GM20431 (cell line): ENCODE data around the gene FAM20C.

Source experiments
- in situ Hi-C: fragments of 300-500 bp; cut with MseI, MboI; formaldehyde crosslinking; loops from one replicate; pipeline ENCODE4 v1.15.0; 2020; ENCODE audit warnings: low sequenced_read_pairs; ENCODE audit not compliant: unreplicated experiment

Gene FAM20C

DNA sequence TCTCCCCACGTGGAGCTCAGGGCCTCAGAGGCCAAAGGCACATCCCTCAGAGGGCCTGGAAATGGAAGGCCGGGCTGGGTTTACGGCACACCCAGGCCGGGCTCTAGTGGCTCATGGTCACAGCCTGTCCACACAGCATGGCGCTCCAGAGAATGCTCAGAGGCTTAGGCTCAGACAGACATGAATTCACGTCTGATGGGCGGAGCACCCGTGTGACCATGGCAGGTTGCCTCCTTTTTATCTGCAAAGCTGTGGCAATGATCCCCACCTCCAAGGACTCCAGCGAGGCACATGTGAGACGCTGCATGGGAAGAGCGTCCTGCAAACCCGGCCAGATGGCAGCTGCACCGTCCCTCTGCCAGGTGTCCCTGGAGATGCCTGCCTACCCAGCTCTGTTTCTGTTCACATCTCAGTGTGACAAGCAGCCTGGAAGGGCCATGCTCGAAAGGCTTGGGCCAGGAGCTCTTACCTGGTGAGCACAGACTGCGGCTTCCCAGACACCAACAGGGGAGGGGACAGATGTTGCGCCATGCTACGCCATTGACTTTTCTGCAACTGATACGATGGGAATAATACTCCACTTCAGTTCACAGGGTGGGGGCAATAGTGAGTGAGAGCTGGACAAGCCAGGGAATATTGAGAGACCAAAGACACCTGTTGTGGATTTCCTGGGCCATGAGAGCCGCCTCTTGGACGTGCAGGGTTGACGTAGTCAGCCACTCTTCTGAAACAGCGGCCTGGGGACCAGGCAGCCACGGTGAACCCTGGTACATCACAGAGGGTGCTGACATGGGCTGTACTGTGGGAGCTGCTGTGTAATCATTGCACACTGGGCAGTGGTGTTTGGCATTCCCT, 34.4 kb upstream of the FAM20C start:
- in situ Hi-C loops = no loop called here

GRCh38 chr7:158771-159170, 33.6 kb upstream of the FAM20C start:
- in situ Hi-C loops = no loop called here

DNA sequence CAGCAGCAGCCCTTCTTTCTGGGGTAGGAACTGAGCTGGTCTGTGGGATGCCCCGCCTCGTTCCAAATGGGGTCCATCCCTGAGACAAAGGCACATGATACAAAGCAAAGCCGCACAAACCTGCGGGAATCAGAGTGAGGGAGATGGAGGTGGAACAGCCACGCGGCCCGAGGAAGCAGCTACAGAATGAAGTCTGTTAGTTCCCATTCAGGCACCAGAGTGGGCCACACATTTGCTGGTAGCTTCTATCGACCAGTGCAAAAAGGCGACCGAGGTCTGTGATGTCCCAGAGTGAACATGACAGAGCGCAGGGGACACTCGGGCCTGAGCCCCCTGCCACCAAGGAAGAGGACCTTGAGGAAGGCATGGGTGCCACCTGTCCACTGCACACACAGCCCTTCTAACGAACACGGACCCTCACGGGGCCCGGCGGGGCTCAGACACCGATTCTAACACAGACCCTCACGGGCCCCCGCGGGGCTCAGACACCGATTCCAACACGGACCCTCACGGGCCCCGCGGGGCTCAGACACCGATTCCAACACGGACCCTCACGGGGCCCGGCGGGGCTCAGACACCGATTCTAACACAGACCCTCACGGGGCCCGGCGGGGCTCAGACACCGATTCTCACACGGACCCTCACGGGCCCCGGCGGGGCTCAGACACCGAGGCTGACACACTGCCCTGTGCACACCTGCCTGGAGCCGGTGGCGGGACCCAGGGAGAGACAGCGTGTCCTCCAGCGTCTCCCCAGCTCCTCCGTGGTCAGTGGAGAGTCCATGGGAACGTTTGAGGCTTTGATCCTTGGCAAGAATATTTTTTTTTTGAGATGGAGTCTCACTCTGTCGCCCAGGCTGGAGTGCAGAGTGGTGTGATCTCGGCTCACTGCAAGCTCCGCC, 32.8 kb upstream of the FAM20C start:
- in situ Hi-C loops = no loop called here

- in situ Hi-C loops = no loop called here
Measured at GRCh38 chr7:160958-161725, 31.2 kb upstream of the FAM20C start.

- in situ Hi-C loops = no loop called here
Measured at GRCh38 chr7:162632-163297, 29.6 kb upstream of the FAM20C start.

DNA sequence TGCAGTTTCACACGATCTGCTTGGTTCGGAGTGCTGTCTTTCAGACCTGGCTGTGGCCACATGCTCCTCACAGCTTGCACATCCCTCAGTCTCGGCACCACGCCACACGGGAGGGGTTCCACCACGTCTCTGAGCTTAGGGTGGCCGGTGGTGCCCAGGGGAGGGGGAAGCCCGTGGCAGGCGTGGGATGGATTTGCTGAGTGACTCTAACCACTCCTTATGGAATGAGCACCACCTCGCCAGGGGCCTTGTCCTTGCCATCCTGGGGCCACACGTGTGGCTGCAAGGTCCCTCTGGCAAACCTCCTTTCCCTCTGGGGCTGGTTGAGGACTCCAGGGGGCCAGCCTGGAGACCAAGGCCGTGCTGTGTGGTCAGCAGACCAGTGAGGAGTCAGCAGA, 29.1 kb upstream of the FAM20C start:
- in situ Hi-C loops = no loop called here

GRCh38 chr7:163971-164881, 28.1 kb upstream of the FAM20C start:
- in situ Hi-C loops = no loop called here

GRCh38 chr7:164882-165660, 27.3 kb upstream of the FAM20C start:
- in situ Hi-C loops = no loop called here

DNA sequence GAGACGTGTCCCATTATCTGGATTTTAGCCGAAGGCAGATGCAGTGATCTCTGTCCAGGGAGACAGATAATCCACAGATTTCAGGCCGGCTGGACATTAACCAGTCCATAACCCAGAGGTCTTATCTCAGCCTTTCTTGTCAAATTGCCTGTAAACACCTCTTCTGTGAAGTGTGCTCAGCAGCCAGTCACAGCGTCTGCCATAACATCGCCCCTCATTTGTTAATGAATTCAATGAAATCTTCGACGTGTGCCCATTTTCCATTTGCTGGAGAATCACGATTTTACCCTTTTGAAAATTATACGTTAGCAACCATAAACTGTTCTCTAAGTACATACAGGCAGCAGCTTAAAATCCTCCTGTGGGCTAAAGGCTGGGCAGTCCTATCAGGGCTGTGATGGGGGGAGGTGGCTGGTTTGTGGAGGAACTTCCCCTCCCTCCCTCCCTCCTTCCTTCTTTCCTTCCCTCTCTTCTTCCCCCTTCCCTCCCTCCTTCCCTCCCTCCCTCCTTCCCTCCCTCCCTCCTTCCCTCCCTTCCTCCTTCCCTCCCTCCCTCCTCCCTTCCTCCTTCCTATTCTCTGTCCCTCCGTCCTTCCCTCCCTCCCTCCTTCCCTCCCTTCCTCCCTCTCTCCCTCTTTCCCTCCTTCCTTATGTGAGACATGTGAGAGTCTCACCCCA, 26.6 kb upstream of the FAM20C start:
- in situ Hi-C loops = no loop called here

- in situ Hi-C loops = no loop called here
Measured at GRCh38 chr7:166338-167060, 25.9 kb upstream of the FAM20C start.

- in situ Hi-C loops = no loop called here
Measured at GRCh38 chr7:167090-167855, 25.1 kb upstream of the FAM20C start.

- in situ Hi-C loops = no loop called here
Measured at GRCh38 chr7:167976-168791, 24.2 kb upstream of the FAM20C start.

DNA sequence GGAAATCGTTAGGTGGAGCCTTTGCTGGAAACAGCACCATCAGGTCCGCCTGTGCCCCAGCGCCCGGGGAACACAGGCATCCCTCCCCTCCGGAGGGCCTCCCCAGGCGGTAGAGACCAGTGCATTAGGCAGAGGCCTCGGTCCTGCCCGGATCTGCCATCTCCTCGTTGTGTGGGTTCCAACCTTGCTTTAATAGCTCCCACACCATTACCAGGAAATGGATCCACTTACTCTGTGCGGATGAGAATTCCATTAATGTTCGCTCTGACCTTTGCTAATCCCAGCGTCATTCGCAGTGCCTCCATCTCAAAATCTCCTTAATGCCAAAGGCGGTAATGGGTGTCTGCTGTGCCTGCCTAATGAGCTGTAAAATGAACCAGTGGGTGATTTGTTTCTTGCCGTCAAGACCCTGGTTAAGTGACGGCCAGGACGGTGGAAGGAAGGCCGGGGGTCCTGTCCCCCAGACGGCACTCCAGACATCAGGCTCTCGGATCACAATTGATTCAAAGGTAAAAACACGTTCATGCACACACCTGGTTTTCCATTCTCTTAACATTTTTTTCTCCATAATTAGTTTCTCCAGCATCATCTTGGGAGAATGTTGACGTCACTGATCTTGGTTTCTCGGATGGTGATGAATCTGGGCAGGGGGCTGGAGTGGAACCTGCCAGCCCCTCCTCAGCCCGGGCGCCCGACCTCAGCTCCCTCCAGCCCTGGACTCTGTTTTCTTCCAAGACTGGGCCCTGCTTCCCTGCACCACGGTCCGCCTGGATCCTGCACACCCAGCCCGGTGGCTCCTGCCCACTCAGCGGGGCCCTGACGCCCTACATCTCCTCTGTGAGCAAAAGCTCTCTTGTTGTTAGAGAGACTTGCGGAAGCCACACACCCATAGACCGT, 22.8 kb upstream of the FAM20C start:
- in situ Hi-C loops = no loop called here

DNA sequence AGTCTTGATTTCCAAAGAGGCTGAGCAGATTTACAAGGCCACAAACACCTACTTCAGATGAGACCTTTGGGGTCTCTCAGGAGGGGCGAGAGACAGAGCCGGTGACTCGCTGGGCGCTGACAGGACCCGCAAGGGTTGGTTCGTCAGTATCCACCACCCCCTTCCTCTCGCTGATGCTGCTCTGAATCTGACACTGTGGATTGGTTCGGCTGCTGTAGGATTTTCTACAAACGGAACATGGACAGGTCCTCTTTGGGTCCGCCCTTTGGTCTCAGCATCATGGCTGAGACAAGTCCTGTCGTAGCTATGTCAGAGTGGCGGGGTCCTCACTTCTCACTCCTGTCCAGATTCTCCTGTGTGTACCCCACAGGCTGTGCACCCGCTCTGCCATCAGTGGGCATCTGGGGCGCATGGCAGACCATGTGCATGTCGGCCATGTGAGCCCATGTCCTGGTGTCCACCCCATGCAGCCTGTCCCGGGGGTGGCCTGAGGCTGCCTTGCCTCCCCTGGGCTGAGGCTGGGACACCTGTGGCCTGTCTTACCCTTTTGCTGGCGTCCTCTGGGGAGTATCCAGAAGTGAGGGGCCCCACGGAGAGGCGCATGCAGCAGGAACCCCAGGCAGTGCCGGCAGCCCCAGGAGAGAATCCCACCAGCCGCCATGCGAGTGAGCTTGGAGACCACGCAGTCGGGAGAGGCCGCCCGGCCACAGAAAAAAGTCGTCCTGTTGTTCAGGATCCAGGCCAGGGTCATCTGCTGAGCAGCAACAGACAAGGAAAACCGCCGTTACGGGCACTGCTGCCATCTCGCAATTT, 21.6 kb upstream of the FAM20C start:
- in situ Hi-C loops = no loop called here
